NCI-H2107 treated with DMSO at 0.1 percent for 48 hours (cell line): ENCODE measurements around the gene WDFY4.

Experiments
- DNase-seq: peaks from one replicate; lab custom pipeline; 2025; ENCODE audit not compliant: unreplicated experiment; lab: John Stamatoyannopoulos, UW

The WDFY4 gene

GRCh38 chr10:48842231-48842630 is 157.6 kb downstream of the WDFY4 start:
- DNase-seq, result no peak

GRCh38 chr10:48843198-48843597 is 158.5 kb downstream of the WDFY4 start:
- no peak for DNase-seq

GRCh38 chr10:48844616-48845015 is 159.9 kb downstream of the WDFY4 start:
- no peak for DNase-seq

GRCh38 chr10:48845512-48845911 is 160.8 kb downstream of the WDFY4 start:
- DNase-seq, result no peak

GRCh38 chr10:48847691-48848090 is 163.0 kb downstream of the WDFY4 start:
- no peak for DNase-seq

- no peak for DNase-seq
Measured at GRCh38 chr10:48856855-48857254, 172.2 kb downstream of the WDFY4 start.

GRCh38 chr10:48872234-48872633 is 187.6 kb downstream of the WDFY4 start:
- no peak for DNase-seq

- DNase-seq, result no peak
Measured at GRCh38 chr10:48878091-48878490, 193.4 kb downstream of the WDFY4 start.

GRCh38 chr10:48879451-48879850 is 194.8 kb downstream of the WDFY4 start:
- DNase-seq, result no peak

- DNase-seq, result no peak
Measured at GRCh38 chr10:48880016-48880705, 195.5 kb downstream of the WDFY4 start.

GRCh38 chr10:48881937-48882336 is 197.3 kb downstream of the WDFY4 start:
- DNase-seq, result no peak

- DNase-seq, result no peak
Measured at GRCh38 chr10:48882881-48883280, 198.2 kb downstream of the WDFY4 start.

GRCh38 chr10:48883701-48884100 is 199.0 kb downstream of the WDFY4 start:
- no peak for DNase-seq

- no peak for DNase-seq
Measured at GRCh38 chr10:48884179-48885045, 199.7 kb downstream of the WDFY4 start.

GRCh38 chr10:48885376-48885775 is 200.7 kb downstream of the WDFY4 start:
- DNase-seq, result no peak

GRCh38 chr10:48887982-48888381 is 203.3 kb downstream of the WDFY4 start:
- no peak for DNase-seq

GRCh38 chr10:48890888-48891850 is 206.5 kb downstream of the WDFY4 start:
- no peak for DNase-seq

GRCh38 chr10:48894911-48895802 is 210.5 kb downstream of the WDFY4 start:
- DNase-seq, result no peak

GRCh38 chr10:48895803-48896195 is 211.1 kb downstream of the WDFY4 start:
- no peak for DNase-seq

GRCh38 chr10:48896756-48897440 is 212.2 kb downstream of the WDFY4 start:
- DNase-seq, result no peak
